PC-9 (cell line): ENCODE measurements around the gene WNT3.

Experiments used
- CTCF ChIP-seq: fragments of 200-600 bp; sonication (generic); conservative IDR thresholded peaks from 2 replicates; pipeline ENCODE4 v1.6.1; 2017; ENCODE audit warnings: mixed run types, antibody characterized with exemption, mild to moderate bottlenecking, moderate library complexity
- EZH2 ChIP-seq: fragments of 200-600 bp; sonication (generic); IDR thresholded peaks from 2 replicates; pipeline ENCODE4 v1.8.0; 2017; ENCODE audit warnings: antibody characterized with exemption, low read depth

GRCh38 chr17:46788796-46789195 is 29.7 kb downstream of the WNT3 start:
- TF ChIP-seq CTCF (no peak), EZH2 (no peak)
